ENCODE results near the gene EVI5L. TPM values are rescaled to one million over a fixed set of nuclear protein-coding genes. Genes with fewer than 3 reads are reported as not detected.

Gene EVI5L
- total and polyA plus RNA-seq, 2 of the 13 experiments (the other 11 are each of a cell fraction or from before 2014, with no cell fraction given): 1.7 to 2.4 TPM

DNA sequence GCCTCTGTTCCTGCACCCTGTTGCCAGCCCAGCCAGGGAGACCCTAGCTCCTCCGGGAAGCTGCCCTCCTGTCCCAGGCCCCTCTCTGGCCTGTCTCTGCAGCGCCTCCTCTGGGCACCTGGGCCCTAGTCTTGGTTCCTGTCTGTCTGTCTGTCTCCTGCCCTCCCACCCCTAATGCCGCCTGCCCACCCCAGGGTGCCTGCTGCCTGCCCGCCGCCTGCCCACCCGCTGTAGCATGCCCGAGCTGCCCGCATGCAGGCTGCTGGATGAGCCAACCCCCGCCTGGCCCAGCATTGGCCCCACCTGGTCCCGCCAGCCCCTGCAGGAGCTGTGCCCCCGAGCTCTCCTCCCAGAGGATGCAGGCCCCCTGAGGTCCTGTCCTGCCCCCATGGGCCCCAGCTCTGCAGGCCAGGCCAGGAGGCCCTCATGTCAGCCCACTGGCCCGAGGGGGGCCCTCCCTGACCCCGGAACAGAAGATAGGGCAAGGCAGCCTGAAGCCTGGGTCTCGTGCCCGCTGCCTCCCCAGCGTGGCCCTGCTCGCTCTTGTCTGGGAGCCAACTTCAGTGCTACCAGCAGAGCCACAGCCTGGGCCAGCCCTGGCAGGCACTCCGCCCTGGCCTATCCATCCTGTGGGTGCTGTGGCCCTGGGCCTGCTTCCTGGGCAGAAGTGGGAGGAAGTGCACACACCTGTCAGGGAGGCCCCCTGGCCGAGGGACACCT, 78.9 kb downstream of the EVI5L start:
- no peaks in the 10 kb centered on the region for H3K9me3 ChIP-seq (ENCODE audit: low read length)
- intact Hi-C loops (cut with micrococcal nuclease; ENCODE audit: unreplicated experiment): no loop called here
- ATAC-seq (0 out of 3 replicates have a peak, but pooled peaks have one; percentile 3), DNase-seq (ENCODE audit: low spot score) (no peak), FAIRE-seq (no peak)
- H4K20me1 ChIP-seq (ENCODE audit: insufficient read depth, low read length): peaks cover 13% of the 10 kb centered on the region; the same call in 1 of the 2 replicates
- POLR2A ChIA-PET: interaction anchor here (1.0 to 3.4 kb wide), 2 partner anchors 10 to 40 kb away, joined by 3 to 24 read pairs; partner anchors contain the start of gene SNAPC2
- no peak overlapping the region for H3K27ac ChIP-seq (ENCODE audit: extremely low read length, insufficient read depth, low read length)
- H3K36me3 ChIP-seq (replicated peaks in 1 of 2; ENCODE audit: control insufficient read depth in 1 of 2, insufficient read depth in 2 of 2, low read length in 2 of 2): peaks cover 4 to 28% of the 10 kb centered on the region in 2 experiments; a peak in 4 of 5 replicates
- H3K4me3 ChIP-seq (replicated peaks in 1 of 3; ENCODE audit: insufficient read depth in 1 of 3, low read depth in 2 of 3, low read length in 3 of 3): no peak overlapping the region
- H3K4me1 ChIP-seq (ENCODE audit: insufficient read depth, low read length): peaks cover 21% of the 10 kb centered on the region
- no peak overlapping the region for H3K9ac ChIP-seq (ENCODE audit: insufficient read depth, low read depth, low read length)
- in situ Hi-C loops (cut with HindIII; ENCODE audit: extremely low pct_ligation_motif_present, low pct_unique_long_range_greater_than_20kb): no loop called here
- H3K4me2 ChIP-seq (ENCODE audit: low read depth, low read length): no peak overlapping the region
- CTCF ChIA-PET (ENCODE audit: low intra/inter-chr PET ratio, low total read pairs): no interaction called here
- no peaks in the 10 kb centered on the region; a peak in 1 of 5 replicates for H3K27me3 ChIP-seq (ENCODE audit: control insufficient read depth in 1 of 2, insufficient read depth in 2 of 2, low read length in 2 of 2)
- no TSS peak for BruUV-seq (replicated peaks)
- 98% methylated on average over 13 of the region's 19 CpGs for WGBS (ENCODE audit: low lambda C conversion rate)
- peaks cover 23% of the 10 kb centered on the region for H3K79me2 ChIP-seq (ENCODE audit: insufficient read depth, low read length)
- H2AFZ ChIP-seq (ENCODE audit: low read length): no peak overlapping the region
- TF ChIP-seq PCBP1 (IDR thresholded peaks at IDR 0.05; ENCODE audit: borderline replicate concordance, low read depth, low read length) (no peak), ZNF792 (CRISPR knock-in tag; IDR thresholded peaks at IDR 0.05) (no peak), ZFX (CRISPR knock-in tag; IDR thresholded peaks at IDR 0.05; ENCODE audit: low read depth) (no peak), RBFOX2 (IDR thresholded peaks at IDR 0.05; ENCODE audit: low read depth, low read length) (peak; percentile 52), CBX5 (CRISPR knock-in tag; IDR thresholded peaks at IDR 0.05; ENCODE audit: borderline replicate concordance) (no peak), ZNF670 (CRISPR knock-in tag; IDR thresholded peaks at IDR 0.05; ENCODE audit: borderline replicate concordance) (no peak), AGO2 (optimal IDR thresholded peaks at IDR 0.05; ENCODE audit: low read depth, low read length) (peak; percentile 57), TCF12 (IDR thresholded peaks at IDR 0.05) (no peak), TCF12 (CRISPR knock-in tag; IDR thresholded peaks at IDR 0.05) (no peak)
- TF ChIP-seq, protein P1, sequence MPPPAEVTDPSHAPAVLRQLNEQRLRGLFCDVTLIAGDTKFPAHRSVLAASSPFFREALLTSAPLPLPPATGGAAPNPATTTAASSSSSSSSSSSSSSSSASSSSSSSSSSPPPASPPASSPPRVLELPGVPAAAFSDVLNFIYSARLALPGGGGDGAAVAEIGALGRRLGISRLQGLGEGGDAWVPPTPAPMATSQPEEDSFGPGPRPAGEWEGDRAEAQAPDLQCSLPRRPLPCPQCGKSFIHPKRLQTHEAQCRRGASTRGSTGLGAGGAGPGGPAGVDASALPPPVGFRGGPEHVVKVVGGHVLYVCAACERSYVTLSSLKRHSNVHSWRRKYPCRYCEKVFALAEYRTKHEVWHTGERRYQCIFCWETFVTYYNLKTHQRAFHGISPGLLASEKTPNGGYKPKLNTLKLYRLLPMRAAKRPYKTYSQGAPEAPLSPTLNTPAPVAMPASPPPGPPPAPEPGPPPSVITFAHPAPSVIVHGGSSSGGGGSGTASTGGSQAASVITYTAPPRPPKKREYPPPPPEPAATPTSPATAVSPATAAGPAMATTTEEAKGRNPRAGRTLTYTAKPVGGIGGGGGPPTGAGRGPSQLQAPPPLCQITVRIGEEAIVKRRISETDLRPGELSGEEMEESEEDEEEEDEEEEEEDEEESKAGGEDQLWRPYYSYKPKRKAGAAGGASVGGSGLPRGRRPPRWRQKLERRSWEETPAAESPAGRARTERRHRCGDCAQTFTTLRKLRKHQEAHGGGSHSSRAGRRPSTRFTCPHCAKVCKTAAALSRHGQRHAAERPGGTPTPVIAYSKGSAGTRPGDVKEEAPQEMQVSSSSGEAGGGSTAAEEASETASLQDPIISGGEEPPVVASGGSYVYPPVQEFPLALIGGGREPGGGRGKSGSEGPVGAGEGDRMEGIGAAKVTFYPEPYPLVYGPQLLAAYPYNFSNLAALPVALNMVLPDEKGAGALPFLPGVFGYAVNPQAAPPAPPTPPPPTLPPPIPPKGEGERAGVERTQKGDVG (CRISPR knock-in tag; IDR thresholded peaks at IDR 0.05; ENCODE audit: borderline replicate concordance): no peak
- TF ChIP-seq, protein P2, sequence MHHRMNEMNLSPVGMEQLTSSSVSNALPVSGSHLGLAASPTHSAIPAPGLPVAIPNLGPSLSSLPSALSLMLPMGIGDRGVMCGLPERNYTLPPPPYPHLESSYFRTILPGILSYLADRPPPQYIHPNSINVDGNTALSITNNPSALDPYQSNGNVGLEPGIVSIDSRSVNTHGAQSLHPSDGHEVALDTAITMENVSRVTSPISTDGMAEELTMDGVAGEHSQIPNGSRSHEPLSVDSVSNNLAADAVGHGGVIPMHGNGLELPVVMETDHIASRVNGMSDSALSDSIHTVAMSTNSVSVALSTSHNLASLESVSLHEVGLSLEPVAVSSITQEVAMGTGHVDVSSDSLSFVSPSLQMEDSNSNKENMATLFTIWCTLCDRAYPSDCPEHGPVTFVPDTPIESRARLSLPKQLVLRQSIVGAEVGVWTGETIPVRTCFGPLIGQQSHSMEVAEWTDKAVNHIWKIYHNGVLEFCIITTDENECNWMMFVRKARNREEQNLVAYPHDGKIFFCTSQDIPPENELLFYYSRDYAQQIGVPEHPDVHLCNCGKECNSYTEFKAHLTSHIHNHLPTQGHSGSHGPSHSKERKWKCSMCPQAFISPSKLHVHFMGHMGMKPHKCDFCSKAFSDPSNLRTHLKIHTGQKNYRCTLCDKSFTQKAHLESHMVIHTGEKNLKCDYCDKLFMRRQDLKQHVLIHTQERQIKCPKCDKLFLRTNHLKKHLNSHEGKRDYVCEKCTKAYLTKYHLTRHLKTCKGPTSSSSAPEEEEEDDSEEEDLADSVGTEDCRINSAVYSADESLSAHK (CRISPR knock-in tag; IDR thresholded peaks at IDR 0.05; ENCODE audit: borderline replicate concordance): no peak
- TF ChIP-seq, protein P3, sequence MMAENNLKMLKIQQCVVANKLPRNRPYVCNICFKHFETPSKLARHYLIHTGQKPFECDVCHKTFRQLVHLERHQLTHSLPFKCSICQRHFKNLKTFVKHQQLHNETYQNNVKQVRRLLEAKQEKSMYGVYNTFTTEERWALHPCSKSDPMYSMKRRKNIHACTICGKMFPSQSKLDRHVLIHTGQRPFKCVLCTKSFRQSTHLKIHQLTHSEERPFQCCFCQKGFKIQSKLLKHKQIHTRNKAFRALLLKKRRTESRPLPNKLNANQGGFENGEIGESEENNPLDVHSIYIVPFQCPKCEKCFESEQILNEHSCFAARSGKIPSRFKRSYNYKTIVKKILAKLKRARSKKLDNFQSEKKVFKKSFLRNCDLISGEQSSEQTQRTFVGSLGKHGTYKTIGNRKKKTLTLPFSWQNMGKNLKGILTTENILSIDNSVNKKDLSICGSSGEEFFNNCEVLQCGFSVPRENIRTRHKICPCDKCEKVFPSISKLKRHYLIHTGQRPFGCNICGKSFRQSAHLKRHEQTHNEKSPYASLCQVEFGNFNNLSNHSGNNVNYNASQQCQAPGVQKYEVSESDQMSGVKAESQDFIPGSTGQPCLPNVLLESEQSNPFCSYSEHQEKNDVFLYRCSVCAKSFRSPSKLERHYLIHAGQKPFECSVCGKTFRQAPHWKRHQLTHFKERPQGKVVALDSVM (CRISPR knock-in tag; IDR thresholded peaks at IDR 0.05): no peak
- TF ChIP-seq, protein P4, sequence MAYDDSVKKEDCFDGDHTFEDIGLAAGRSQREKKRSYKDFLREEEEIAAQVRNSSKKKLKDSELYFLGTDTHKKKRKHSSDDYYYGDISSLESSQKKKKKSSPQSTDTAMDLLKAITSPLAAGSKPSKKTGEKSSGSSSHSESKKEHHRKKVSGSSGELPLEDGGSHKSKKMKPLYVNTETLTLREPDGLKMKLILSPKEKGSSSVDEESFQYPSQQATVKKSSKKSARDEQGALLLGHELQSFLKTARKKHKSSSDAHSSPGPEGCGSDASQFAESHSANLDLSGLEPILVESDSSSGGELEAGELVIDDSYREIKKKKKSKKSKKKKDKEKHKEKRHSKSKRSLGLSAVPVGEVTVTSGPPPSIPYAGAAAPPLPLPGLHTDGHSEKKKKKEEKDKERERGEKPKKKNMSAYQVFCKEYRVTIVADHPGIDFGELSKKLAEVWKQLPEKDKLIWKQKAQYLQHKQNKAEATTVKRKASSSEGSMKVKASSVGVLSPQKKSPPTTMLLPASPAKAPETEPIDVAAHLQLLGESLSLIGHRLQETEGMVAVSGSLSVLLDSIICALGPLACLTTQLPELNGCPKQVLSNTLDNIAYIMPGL (CRISPR knock-in tag; IDR thresholded peaks at IDR 0.05; ENCODE audit: borderline replicate concordance in 1 of 2, low read depth in 1 of 2): no peak
